Measurements from ENCODE around the gene PAK4. TPM values are rescaled to one million over a fixed set of nuclear protein-coding genes. Genes with fewer than 3 reads are reported as not detected.

Gene PAK4
- total RNA-seq, 5 donors from 2014 or later (not counting 1 experiment from before 2014, with no cell fraction given): 8.6 to 16.8 (median 12.9) TPM

GRCh38 chr19:39131255-39131755, 5.7 kb downstream of the PAK4 start:
- Mint-ChIP-seq H3K4me3 (no peak overlapping the region), H3K9me3 (no peaks in the 10 kb centered on the region), H3K4me1 (peaks cover 42 to 59% (median 47%) of the 10 kb centered on the region in 3 donors), H3K27ac (no peak overlapping the region), H3K27me3 (no peaks in the 10 kb centered on the region), H3K36me3 (no peaks in the 10 kb centered on the region)
- Histone ChIP-seq H3K4me3 (ENCODE audit: control insufficient read depth in 1 of 2, extremely low read depth in 1 of 2, low read length in 1 of 2) (no peak overlapping the region), H3K27me3 (replicated peaks in 1 of 2; ENCODE audit: control insufficient read depth in 2 of 2, extremely low read depth in 1 of 2, insufficient read depth in 2 of 2, low read length in 1 of 2) (no peaks in the 10 kb centered on the region), H3K9me3 (no peaks in the 10 kb centered on the region), H3K27ac (ENCODE audit: low read length) (no peak overlapping the region), H3K36me3 (ENCODE audit: control insufficient read depth in 2 of 2, extremely low read depth in 1 of 2, insufficient read depth in 1 of 2, low read length in 1 of 2) (no peaks in the 10 kb centered on the region), H3K4me1 (ENCODE audit: control insufficient read depth in 1 of 2, extremely low read depth in 1 of 2, insufficient read depth in 2 of 2, low read length in 2 of 2) (peaks cover 0 to 7% of the 10 kb centered on the region in 2 experiments)
- no peak for ATAC-seq (replicated peaks in 1 of 4)
- no peak for DNase-seq
- ChIA-PET POLR2A (no interaction called here), CTCF (no interaction called here)
- 88% methylated on average over 3 of the region's 18 CpGs for WGBS (ENCODE audit: insufficient coverage)

- Histone ChIP-seq H3K27ac (ENCODE audit: low read length) (no peak overlapping the region), H3K27me3 (replicated peaks in 1 of 2; ENCODE audit: control insufficient read depth in 2 of 2, extremely low read depth in 1 of 2, insufficient read depth in 2 of 2, low read length in 1 of 2) (no peaks in the 10 kb centered on the region), H3K4me1 (ENCODE audit: control insufficient read depth in 1 of 2, extremely low read depth in 1 of 2, insufficient read depth in 2 of 2, low read length in 2 of 2) (no peaks in the 10 kb centered on the region), H3K36me3 (ENCODE audit: control insufficient read depth in 2 of 2, extremely low read depth in 1 of 2, insufficient read depth in 1 of 2, low read length in 1 of 2) (no peaks in the 10 kb centered on the region), H3K4me3 (ENCODE audit: control insufficient read depth in 1 of 2, extremely low read depth in 1 of 2, low read length in 1 of 2) (no peak overlapping the region), H3K9me3 (no peaks in the 10 kb centered on the region)
- POLR2A ChIA-PET: interaction anchor here in 1 of 2 donors (1.0 kb wide), 1 partner anchor 14 kb away, joined by 5 read pairs; no protein-coding TSS in a partner anchor
- Mint-ChIP-seq H3K36me3 (no peaks in the 10 kb centered on the region), H3K4me3 (no peak overlapping the region), H3K27ac (peak overlapping the region in 1 of 2 donors; percentile 29), H3K27me3 (no peaks in the 10 kb centered on the region), H3K4me1 (peaks cover 42 to 61% (median 47%) of the 10 kb centered on the region in 3 donors), H3K9me3 (no peaks in the 10 kb centered on the region)
- ATAC-seq (replicated peaks in 1 of 4) (no peak), DNase-seq (no peak)
- 91% methylated on average over 15 of the region's 20 CpGs for WGBS (ENCODE audit: insufficient coverage)
- CTCF ChIA-PET: no interaction called here
Observed at GRCh38 chr19:39132344-39132969, 6.9 kb downstream of the PAK4 start.

- no peak overlapping the region for H3K27ac Mint-ChIP-seq
- no peaks in the 10 kb centered on the region for H3K36me3 ChIP-seq (ENCODE audit: control insufficient read depth in 2 of 2, extremely low read depth in 1 of 2, insufficient read depth in 1 of 2, low read length in 1 of 2)
- no peaks in the 10 kb centered on the region for H3K9me3 ChIP-seq
- WGBS (ENCODE audit: insufficient coverage): 91% methylated on average over 11 of the region's 23 CpGs
- ChIA-PET CTCF (no interaction called here), POLR2A (interaction anchor here in 1 of 2 donors (0.6 kb wide), 1 partner anchor 180 kb away, joined by 3 read pairs; no protein-coding TSS in a partner anchor)
- H3K4me1 ChIP-seq (ENCODE audit: control insufficient read depth in 1 of 2, extremely low read depth in 1 of 2, insufficient read depth in 2 of 2, low read length in 2 of 2): no peaks in the 10 kb centered on the region
- no peaks in the 10 kb centered on the region for H3K9me3 Mint-ChIP-seq
- no peaks in the 10 kb centered on the region for H3K27me3 ChIP-seq (replicated peaks in 1 of 2; ENCODE audit: control insufficient read depth in 2 of 2, extremely low read depth in 1 of 2, insufficient read depth in 2 of 2, low read length in 1 of 2)
- ATAC-seq (replicated peaks in 1 of 4) (no peak), DNase-seq (no peak)
- no peak overlapping the region for H3K4me3 Mint-ChIP-seq
- H3K4me1 Mint-ChIP-seq: peaks cover 45 to 54% (median 48%) of the 10 kb centered on the region in 3 donors
- H3K27me3 Mint-ChIP-seq: no peaks in the 10 kb centered on the region
- H3K27ac ChIP-seq (ENCODE audit: low read length): no peak overlapping the region
- no peak overlapping the region for H3K4me3 ChIP-seq (ENCODE audit: control insufficient read depth in 1 of 2, extremely low read depth in 1 of 2, low read length in 1 of 2)
- H3K36me3 Mint-ChIP-seq: no peaks in the 10 kb centered on the region
Observed at GRCh38 chr19:39133431-39134270, 8.1 kb downstream of the PAK4 start.

- no peaks in the 10 kb centered on the region for H3K9me3 ChIP-seq
- ATAC-seq (replicated peaks in 1 of 4): no peak
- no peak overlapping the region for H3K4me3 ChIP-seq (ENCODE audit: control insufficient read depth in 1 of 2, extremely low read depth in 1 of 2, low read length in 1 of 2)
- no peaks in the 10 kb centered on the region for H3K27me3 ChIP-seq (replicated peaks in 1 of 2; ENCODE audit: control insufficient read depth in 2 of 2, extremely low read depth in 1 of 2, insufficient read depth in 2 of 2, low read length in 1 of 2)
- H3K4me1 Mint-ChIP-seq: peaks cover 36 to 43% (median 37%) of the 10 kb centered on the region in 3 donors
- no peaks in the 10 kb centered on the region for H3K27me3 Mint-ChIP-seq
- WGBS (ENCODE audit: insufficient coverage): 88% methylated on average over 8 of the region's 13 CpGs
- no peaks in the 10 kb centered on the region for H3K9me3 Mint-ChIP-seq
- H3K27ac ChIP-seq (ENCODE audit: low read length): no peak overlapping the region
- no peaks in the 10 kb centered on the region for H3K36me3 ChIP-seq (ENCODE audit: control insufficient read depth in 2 of 2, extremely low read depth in 1 of 2, insufficient read depth in 1 of 2, low read length in 1 of 2)
- CTCF ChIA-PET: no interaction called here
- no peaks in the 10 kb centered on the region for H3K36me3 Mint-ChIP-seq
- no peak overlapping the region for H3K4me3 Mint-ChIP-seq
- H3K4me1 ChIP-seq (ENCODE audit: control insufficient read depth in 1 of 2, extremely low read depth in 1 of 2, insufficient read depth in 2 of 2, low read length in 2 of 2): no peaks in the 10 kb centered on the region
- DNase-seq: no peak
- POLR2A ChIA-PET: no interaction called here
- no peak overlapping the region for H3K27ac Mint-ChIP-seq
Observed at GRCh38 chr19:39135701-39136100, 10.1 kb downstream of the PAK4 start.

- H3K27ac Mint-ChIP-seq: peak overlapping the region in 1 of 2 donors; percentile 10
- Histone ChIP-seq H3K27ac (ENCODE audit: low read length) (no peak overlapping the region), H3K4me3 (ENCODE audit: control insufficient read depth in 1 of 2, extremely low read depth in 1 of 2, low read length in 1 of 2) (no peak overlapping the region), H3K4me1 (ENCODE audit: control insufficient read depth in 1 of 2, extremely low read depth in 1 of 2, insufficient read depth in 2 of 2, low read length in 2 of 2) (no peaks in the 10 kb centered on the region), H3K27me3 (replicated peaks in 1 of 2; ENCODE audit: control insufficient read depth in 2 of 2, extremely low read depth in 1 of 2, insufficient read depth in 2 of 2, low read length in 1 of 2) (no peaks in the 10 kb centered on the region), H3K36me3 (ENCODE audit: control insufficient read depth in 2 of 2, extremely low read depth in 1 of 2, insufficient read depth in 1 of 2, low read length in 1 of 2) (no peaks in the 10 kb centered on the region), H3K9me3 (no peaks in the 10 kb centered on the region)
- no peak for DNase-seq
- no peak overlapping the region for H3K4me3 Mint-ChIP-seq
- peaks cover 32 to 43% (median 37%) of the 10 kb centered on the region in 3 donors for H3K4me1 Mint-ChIP-seq
- ChIA-PET POLR2A (no interaction called here), CTCF (no interaction called here)
- WGBS (ENCODE audit: insufficient coverage): 88% methylated on average over 9 of the region's 12 CpGs
- no peak for ATAC-seq (replicated peaks in 1 of 4)
- no peaks in the 10 kb centered on the region for H3K36me3 Mint-ChIP-seq
- H3K9me3 Mint-ChIP-seq: no peaks in the 10 kb centered on the region
- no peaks in the 10 kb centered on the region for H3K27me3 Mint-ChIP-seq
Observed at GRCh38 chr19:39136225-39136940, 10.8 kb downstream of the PAK4 start.

- no peak for DNase-seq
- Mint-ChIP-seq H3K4me1 (peaks cover 31 to 40% (median 32%) of the 10 kb centered on the region in 3 donors), H3K9me3 (no peaks in the 10 kb centered on the region), H3K36me3 (no peaks in the 10 kb centered on the region), H3K4me3 (no peak overlapping the region), H3K27me3 (no peaks in the 10 kb centered on the region), H3K27ac (no peak overlapping the region)
- Histone ChIP-seq H3K27me3 (replicated peaks in 1 of 2; ENCODE audit: control insufficient read depth in 2 of 2, extremely low read depth in 1 of 2, insufficient read depth in 2 of 2, low read length in 1 of 2) (no peaks in the 10 kb centered on the region), H3K36me3 (ENCODE audit: control insufficient read depth in 2 of 2, extremely low read depth in 1 of 2, insufficient read depth in 1 of 2, low read length in 1 of 2) (no peaks in the 10 kb centered on the region), H3K4me3 (ENCODE audit: control insufficient read depth in 1 of 2, extremely low read depth in 1 of 2, low read length in 1 of 2) (no peak overlapping the region), H3K27ac (ENCODE audit: low read length) (no peak overlapping the region), H3K9me3 (no peaks in the 10 kb centered on the region), H3K4me1 (ENCODE audit: control insufficient read depth in 1 of 2, extremely low read depth in 1 of 2, insufficient read depth in 2 of 2, low read length in 2 of 2) (no peaks in the 10 kb centered on the region)
- WGBS (ENCODE audit: insufficient coverage): 95% methylated on average over 9 of the region's 12 CpGs
- ChIA-PET POLR2A (no interaction called here), CTCF (no interaction called here)
- no peak for ATAC-seq (replicated peaks in 1 of 4)
Observed at GRCh38 chr19:39137131-39137530, 11.5 kb downstream of the PAK4 start.
